HG02642 (cell line): ENCODE data around the gene UBE2Z.

ENCODE experiments used
- ATAC-seq: cut with Tn5 transposase; IDR thresholded peaks from one replicate; pipeline ENCODE4 v1.9.1; 2021; ENCODE audit warnings: mild to moderate bottlenecking; ENCODE audit not compliant: unreplicated experiment, poor library complexity

The UBE2Z gene

GRCh38 chr17:48952904-48953303 lies 44.7 kb downstream of the UBE2Z start:
- ATAC-seq: no peak

GRCh38 chr17:48954300-48954755 lies 46.1 kb downstream of the UBE2Z start:
- no peak for ATAC-seq

- no peak for ATAC-seq
These were observed 52.8 kb downstream of the UBE2Z start for GRCh38 chr17:48960834-48961515.

- ATAC-seq: no peak
These were observed 53.5 kb downstream of the UBE2Z start for GRCh38 chr17:48961516-48962233.

- no peak for ATAC-seq
These were observed 62.0 kb downstream of the UBE2Z start for GRCh38 chr17:48970224-48970623.

- ATAC-seq: no peak
These were observed 62.9 kb downstream of the UBE2Z start for GRCh38 chr17:48970865-48971687.

GRCh38 chr17:48972749-48973097 lies 64.5 kb downstream of the UBE2Z start:
- ATAC-seq: no peak

GRCh38 chr17:48973806-48974205 lies 65.6 kb downstream of the UBE2Z start:
- ATAC-seq: no peak
